HepG2 (cell line): ENCODE results near the gene SPA17. TPM values are rescaled to one million over a fixed set of nuclear protein-coding genes. Genes with fewer than 3 reads are reported as not detected.

Experiments
- ERF ChIP-seq: IDR thresholded peaks from 2 replicates; pipeline ENCODE4 v1.6.1; 2018; ENCODE audit warnings: missing biosample characterization, missing genetic modification reagents
- GTF2F1 ChIP-seq: fragments of 150-350 bp; IDR thresholded peaks from 2 replicates; pipeline ENCODE4 v1.6.1; 2014; ENCODE audit warnings: low read length
- KAT2B ChIP-seq: fragments of 150-350 bp; IDR thresholded peaks from 2 replicates; pipeline ENCODE4 v1.6.1; 2014; ENCODE audit warnings: low read depth, low read length, borderline replicate concordance
- KDM3A ChIP-seq: IDR thresholded peaks from 2 replicates; pipeline ENCODE4 v1.6.1; 2018; ENCODE audit warnings: low read depth, missing compliant biosample characterization
- MTF2 ChIP-seq: sonication (generic); formaldehyde crosslinking; IDR thresholded peaks from 2 replicates; pipeline ENCODE4 v1.5.0; 2020; ENCODE audit warnings: missing genetic modification reagents, borderline replicate concordance
- NFYC ChIP-seq: IDR thresholded peaks from 2 replicates; pipeline ENCODE4 v1.6.1; 2016; ENCODE audit warnings: missing genetic modification reagents, missing compliant biosample characterization
- NR2F1 ChIP-seq, 2 experiments: fragments of 450-650 bp in 1 of 2; formaldehyde crosslinking in 1 of 2; IDR thresholded peaks; 2 replicates each; pipeline versions ENCODE4 v1.5.0 to v1.6.1; 2016 to 2020; ENCODE audit warnings: mild to moderate bottlenecking in 1 of 2, missing compliant biosample characterization in 1 of 2, missing genetic modification reagents in 1 of 2, moderate library complexity in 1 of 2
- PAF1 ChIP-seq: IDR thresholded peaks from 2 replicates; pipeline ENCODE4 v1.6.1; 2016; ENCODE audit warnings: missing genetic modification reagents, missing compliant biosample characterization
- RAD21 ChIP-seq: fragments of 450-650 bp; formaldehyde crosslinking; IDR thresholded peaks from 2 replicates; pipeline ENCODE4 v1.5.0; 2020; ENCODE audit warnings: mild to moderate bottlenecking
- RARA ChIP-seq: IDR thresholded peaks from 2 replicates; pipeline ENCODE4 v1.6.1; 2016; ENCODE audit warnings: missing genetic modification reagents, missing compliant biosample characterization
- SMARCE1 ChIP-seq: fragments of 450-650 bp; IDR thresholded peaks from 2 replicates; pipeline ENCODE4 v1.6.1; 2017; ENCODE audit warnings: borderline replicate concordance
- TOPORS ChIP-seq: sonication (generic); formaldehyde crosslinking; IDR thresholded peaks from 2 replicates; pipeline ENCODE4 v1.8.0; 2023; ENCODE audit warnings: mild to moderate bottlenecking, missing genetic modification reagents
- ZEB1 ChIP-seq: IDR thresholded peaks from 2 replicates; pipeline ENCODE4 v1.6.1; 2012; ENCODE audit warnings: mild to moderate bottlenecking, low read depth, inconsistent platforms; ENCODE audit not compliant: insufficient replicate concordance
- ZNF431 ChIP-seq: sonication (generic); formaldehyde crosslinking; IDR thresholded peaks from 2 replicates; pipeline ENCODE4 v1.9.0; 2022; ENCODE audit warnings: missing genetic modification reagents, low read depth, mild to moderate bottlenecking, borderline replicate concordance
- ZNF567 ChIP-seq: sonication (generic); formaldehyde crosslinking; IDR thresholded peaks from 2 replicates; pipeline ENCODE4 v1.8.1; 2023; ENCODE audit warnings: mild to moderate bottlenecking, missing genetic modification reagents, borderline replicate concordance
- ZNF674 ChIP-seq: sonication (generic); formaldehyde crosslinking; IDR thresholded peaks from 2 replicates; pipeline ENCODE4 v1.5.0; 2020; ENCODE audit warnings: low read depth, mild to moderate bottlenecking, missing genetic modification reagents
- ZSCAN12 ChIP-seq: sonication (generic); formaldehyde crosslinking; IDR thresholded peaks from 2 replicates; pipeline ENCODE4 v1.9.0; 2021; ENCODE audit warnings: mild to moderate bottlenecking, missing genetic modification reagents
- polyA plus RNA-seq, 8 experiments: library from polyadenylated mRNA; depleted of rRNA in 3 of 8; stranded (reverse) in 7 of 8; unstranded in 1 of 8; fragments of >200 nt; fragmentation: Illumina TruSeq in 4 of 8; extraction: Trizol in 4 of 8; gene quantifications; 2 replicates each; pipeline versions ENCODE4 v1.2.1 to v1.2.3, GENCODE V29; 2011 to 2016; ENCODE audit warnings: low read depth in 4 of 8, missing spikeins in 1 of 8, mixed read lengths in 1 of 8; ENCODE audit not compliant: insufficient read depth in 1 of 8
- total RNA-seq, 5 experiments: library from RNA; depleted of rRNA; stranded (reverse); fragments of >200 nt; fragmentation: Illumina TruSeq; extraction: Trizol; gene quantifications; 2 replicates each; pipeline ENCODE4 v1.2.3, GENCODE V29; 2016; ENCODE audit warnings: low read depth in 1 of 5
- TF ChIP-seq, protein P1 (sequence below): sonication (generic); formaldehyde crosslinking; IDR thresholded peaks from 2 replicates; pipeline ENCODE4 v1.4.0; 2020; ENCODE audit warnings: mild to moderate bottlenecking, missing genetic modification reagents
- TF ChIP-seq, protein P2 (sequence below): IDR thresholded peaks from 2 replicates; pipeline ENCODE4 v1.6.1; 2016; ENCODE audit warnings: low read depth
- TF ChIP-seq, protein P3 (sequence below): sonication (generic); formaldehyde crosslinking; IDR thresholded peaks from 2 replicates; pipeline ENCODE4 v1.4.0; 2020; ENCODE audit warnings: missing genetic modification reagents, mild to moderate bottlenecking, borderline replicate concordance
- TF ChIP-seq, protein P4 (sequence below), 2 experiments: sonication (generic) in 1 of 2; formaldehyde crosslinking in 1 of 2; IDR thresholded peaks; 2 replicates each; pipeline versions ENCODE4 v1.4.0 to v1.6.1; 2018 to 2020; ENCODE audit warnings: missing genetic modification reagents in 2 of 2, borderline replicate concordance in 1 of 2, low read depth in 1 of 2, mild to moderate bottlenecking in 1 of 2, missing biosample characterization in 1 of 2

Gene SPA17
- total and polyA plus RNA-seq, 2 of the 13 experiments (the other 11 are each of a cell fraction or from before 2014, with no cell fraction given) = 4.4 to 8.4 TPM

DNA sequence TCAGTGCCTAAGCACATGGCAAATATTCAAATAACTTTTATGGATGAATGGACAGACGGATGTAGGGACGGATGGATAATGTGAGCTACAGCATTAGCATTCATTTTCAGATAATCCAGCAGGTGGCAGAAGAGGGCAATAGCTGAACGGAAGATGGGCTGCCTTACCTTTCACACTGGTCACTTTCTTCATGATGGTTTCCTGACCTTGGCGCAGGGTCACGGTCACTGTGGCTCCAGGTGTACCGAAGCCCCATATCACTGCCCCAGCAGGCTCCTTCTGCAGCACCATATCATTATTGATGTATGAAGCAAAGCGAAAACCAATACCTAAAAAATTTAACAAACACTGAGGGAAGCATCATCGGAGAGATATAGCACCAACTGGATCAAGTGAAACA lies 4.5 kb upstream of the SPA17 start (continued):
- TF ChIP-seq GTF2F1 (no peak), PAF1 (CRISPR knock-in tag) (no peak), MTF2 (CRISPR knock-in tag) (no peak), RARA (CRISPR knock-in tag) (peak; percentile 29; the same call in 1 of the 2 replicates), NFYC (CRISPR knock-in tag) (no peak), ZNF567 (no peak), ZSCAN12 (CRISPR knock-in tag) (no peak), ERF (CRISPR knock-in tag) (0 out of 2 replicates have a peak, but pooled peaks have one; percentile 18), ZNF431 (no peak), ZEB1 (no peak), TOPORS (no peak), NR2F1 (CRISPR knock-in tag; IDR thresholded peaks at IDR 0.05) (0 out of 4 replicates have a peak, but pooled peaks of 1 of the 2 experiments have one; percentile 51), KAT2B (no peak), RAD21 (CRISPR knock-in tag) (peak; percentile 83), ZNF674 (no peak), SMARCE1 (no peak), KDM3A (CRISPR knock-in tag) (no peak)
- TF ChIP-seq, protein P1, sequence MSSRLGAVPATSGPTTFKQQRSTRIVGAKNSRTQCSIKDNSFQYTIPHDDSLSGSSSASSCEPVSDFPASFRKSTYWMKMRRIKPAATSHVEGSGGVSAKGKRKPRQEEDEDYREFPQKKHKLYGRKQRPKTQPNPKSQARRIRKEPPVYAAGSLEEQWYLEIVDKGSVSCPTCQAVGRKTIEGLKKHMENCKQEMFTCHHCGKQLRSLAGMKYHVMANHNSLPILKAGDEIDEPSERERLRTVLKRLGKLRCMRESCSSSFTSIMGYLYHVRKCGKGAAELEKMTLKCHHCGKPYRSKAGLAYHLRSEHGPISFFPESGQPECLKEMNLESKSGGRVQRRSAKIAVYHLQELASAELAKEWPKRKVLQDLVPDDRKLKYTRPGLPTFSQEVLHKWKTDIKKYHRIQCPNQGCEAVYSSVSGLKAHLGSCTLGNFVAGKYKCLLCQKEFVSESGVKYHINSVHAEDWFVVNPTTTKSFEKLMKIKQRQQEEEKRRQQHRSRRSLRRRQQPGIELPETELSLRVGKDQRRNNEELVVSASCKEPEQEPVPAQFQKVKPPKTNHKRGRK (CRISPR knock-in tag) = no peak
- TF ChIP-seq, protein P2, sequence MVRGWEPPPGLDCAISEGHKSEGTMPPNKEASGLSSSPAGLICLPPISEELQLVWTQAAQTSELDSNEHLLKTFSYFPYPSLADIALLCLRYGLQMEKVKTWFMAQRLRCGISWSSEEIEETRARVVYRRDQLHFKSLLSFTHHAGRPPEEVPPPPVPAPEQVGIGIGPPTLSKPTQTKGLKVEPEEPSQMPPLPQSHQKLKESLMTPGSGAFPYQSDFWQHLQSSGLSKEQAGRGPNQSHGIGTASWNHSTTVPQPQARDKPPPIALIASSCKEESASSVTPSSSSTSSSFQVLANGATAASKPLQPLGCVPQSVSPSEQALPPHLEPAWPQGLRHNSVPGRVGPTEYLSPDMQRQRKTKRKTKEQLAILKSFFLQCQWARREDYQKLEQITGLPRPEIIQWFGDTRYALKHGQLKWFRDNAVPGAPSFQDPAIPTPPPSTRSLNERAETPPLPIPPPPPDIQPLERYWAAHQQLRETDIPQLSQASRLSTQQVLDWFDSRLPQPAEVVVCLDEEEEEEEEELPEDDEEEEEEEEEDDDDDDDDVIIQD (CRISPR knock-in tag) = no peak
- TF ChIP-seq, protein P3, sequence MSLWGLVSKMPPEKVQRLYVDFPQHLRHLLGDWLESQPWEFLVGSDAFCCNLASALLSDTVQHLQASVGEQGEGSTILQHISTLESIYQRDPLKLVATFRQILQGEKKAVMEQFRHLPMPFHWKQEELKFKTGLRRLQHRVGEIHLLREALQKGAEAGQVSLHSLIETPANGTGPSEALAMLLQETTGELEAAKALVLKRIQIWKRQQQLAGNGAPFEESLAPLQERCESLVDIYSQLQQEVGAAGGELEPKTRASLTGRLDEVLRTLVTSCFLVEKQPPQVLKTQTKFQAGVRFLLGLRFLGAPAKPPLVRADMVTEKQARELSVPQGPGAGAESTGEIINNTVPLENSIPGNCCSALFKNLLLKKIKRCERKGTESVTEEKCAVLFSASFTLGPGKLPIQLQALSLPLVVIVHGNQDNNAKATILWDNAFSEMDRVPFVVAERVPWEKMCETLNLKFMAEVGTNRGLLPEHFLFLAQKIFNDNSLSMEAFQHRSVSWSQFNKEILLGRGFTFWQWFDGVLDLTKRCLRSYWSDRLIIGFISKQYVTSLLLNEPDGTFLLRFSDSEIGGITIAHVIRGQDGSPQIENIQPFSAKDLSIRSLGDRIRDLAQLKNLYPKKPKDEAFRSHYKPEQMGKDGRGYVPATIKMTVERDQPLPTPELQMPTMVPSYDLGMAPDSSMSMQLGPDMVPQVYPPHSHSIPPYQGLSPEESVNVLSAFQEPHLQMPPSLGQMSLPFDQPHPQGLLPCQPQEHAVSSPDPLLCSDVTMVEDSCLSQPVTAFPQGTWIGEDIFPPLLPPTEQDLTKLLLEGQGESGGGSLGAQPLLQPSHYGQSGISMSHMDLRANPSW (CRISPR knock-in tag) = no peak
- TF ChIP-seq, protein P4, sequence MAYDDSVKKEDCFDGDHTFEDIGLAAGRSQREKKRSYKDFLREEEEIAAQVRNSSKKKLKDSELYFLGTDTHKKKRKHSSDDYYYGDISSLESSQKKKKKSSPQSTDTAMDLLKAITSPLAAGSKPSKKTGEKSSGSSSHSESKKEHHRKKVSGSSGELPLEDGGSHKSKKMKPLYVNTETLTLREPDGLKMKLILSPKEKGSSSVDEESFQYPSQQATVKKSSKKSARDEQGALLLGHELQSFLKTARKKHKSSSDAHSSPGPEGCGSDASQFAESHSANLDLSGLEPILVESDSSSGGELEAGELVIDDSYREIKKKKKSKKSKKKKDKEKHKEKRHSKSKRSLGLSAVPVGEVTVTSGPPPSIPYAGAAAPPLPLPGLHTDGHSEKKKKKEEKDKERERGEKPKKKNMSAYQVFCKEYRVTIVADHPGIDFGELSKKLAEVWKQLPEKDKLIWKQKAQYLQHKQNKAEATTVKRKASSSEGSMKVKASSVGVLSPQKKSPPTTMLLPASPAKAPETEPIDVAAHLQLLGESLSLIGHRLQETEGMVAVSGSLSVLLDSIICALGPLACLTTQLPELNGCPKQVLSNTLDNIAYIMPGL (CRISPR knock-in tag; IDR thresholded peaks at IDR 0.05; ENCODE audit: borderline replicate concordance in 1 of 2, low read depth in 1 of 2) = peak in 1 of 2 experiments; percentile 47; a peak in 1 of 4 replicates
